HEK293 (cell line): ENCODE measurements around the gene PER1.

ENCODE experiments used
- IKZF3 ChIP-seq: fragments of 450-650 bp; IDR thresholded peaks from 2 replicates; pipeline ENCODE4 v1.5.0; 2018; ENCODE audit warnings: missing biosample characterization, mild to moderate bottlenecking, missing genetic modification characterization, moderate library complexity
- SETDB1 ChIP-seq: IDR thresholded peaks from one replicate; pipeline ENCODE4 v1.6.1; 2017; ENCODE audit warnings: mild to moderate bottlenecking, low read length, moderate library complexity, mixed read lengths; ENCODE audit not compliant: insufficient read length
- SP2 ChIP-seq: fragments of 450-650 bp; formaldehyde crosslinking; IDR thresholded peaks from 2 replicates; pipeline ENCODE4 v1.5.1; 2016; ENCODE audit warnings: missing biosample characterization, missing genetic modification characterization
- YY2 ChIP-seq: fragments of 450-650 bp; formaldehyde crosslinking; IDR thresholded peaks from 2 replicates; pipeline ENCODE4 v1.5.1; 2016; ENCODE audit warnings: missing biosample characterization, missing genetic modification characterization
- ZBTB21 ChIP-seq: fragments of 450-650 bp; formaldehyde crosslinking; IDR thresholded peaks from 2 replicates; pipeline ENCODE4 v1.5.1; 2017; ENCODE audit warnings: missing biosample characterization, missing genetic modification characterization
- ZNF23 ChIP-seq: fragments of 450-650 bp; formaldehyde crosslinking; IDR thresholded peaks from 2 replicates; pipeline ENCODE4 v1.5.1; 2016; ENCODE audit warnings: missing biosample characterization, missing genetic modification characterization, borderline replicate concordance
- ZNF324 ChIP-seq: fragments of 450-650 bp; formaldehyde crosslinking; IDR thresholded peaks from 2 replicates; pipeline ENCODE4 v1.5.1; 2016; ENCODE audit warnings: missing biosample characterization, missing genetic modification characterization
- ZNF398 ChIP-seq: fragments of 450-650 bp; formaldehyde crosslinking; IDR thresholded peaks from 2 replicates; pipeline ENCODE4 v1.5.1; 2017; ENCODE audit warnings: missing biosample characterization, missing genetic modification characterization
- ZNF600 ChIP-seq: fragments of 450-650 bp; formaldehyde crosslinking; IDR thresholded peaks from 2 replicates; pipeline ENCODE4 v1.5.1; 2016; ENCODE audit warnings: missing biosample characterization, missing genetic modification characterization
- ZNF843 ChIP-seq: fragments of 450-650 bp; formaldehyde crosslinking; IDR thresholded peaks from 2 replicates; pipeline ENCODE4 v1.5.1; 2016; ENCODE audit warnings: missing biosample characterization, missing genetic modification characterization
- ZSCAN23 ChIP-seq: fragments of 450-650 bp; formaldehyde crosslinking; IDR thresholded peaks from 2 replicates; pipeline ENCODE4 v1.5.1; 2016; ENCODE audit warnings: missing biosample characterization, missing genetic modification characterization
- TF ChIP-seq, protein P1 (sequence below): fragments of 450-650 bp; formaldehyde crosslinking; IDR thresholded peaks from 2 replicates; pipeline ENCODE4 v1.5.1; 2016; ENCODE audit warnings: missing biosample characterization, missing genetic modification characterization
- TF ChIP-seq, protein P2 (sequence below): fragments of 450-650 bp; formaldehyde crosslinking; IDR thresholded peaks from 2 replicates; pipeline ENCODE4 v1.5.1; 2017; ENCODE audit warnings: missing biosample characterization, missing genetic modification characterization
- TF ChIP-seq, protein P3 (sequence below): fragments of 450-650 bp; formaldehyde crosslinking; IDR thresholded peaks from 2 replicates; pipeline ENCODE4 v1.5.1; 2016; ENCODE audit warnings: missing biosample characterization, missing genetic modification characterization

- TF ChIP-seq ZNF398 (tag by site-specific recombination) (no peak), YY2 (tag by site-specific recombination) (no peak), IKZF3 (tag by site-specific recombination) (peak; percentile 3; the same call in 1 of the 2 replicates), ZNF600 (tag by site-specific recombination) (no peak), ZNF843 (tag by site-specific recombination) (0 out of 2 replicates have a peak, but pooled peaks have one; percentile 14), ZBTB21 (tag by site-specific recombination) (0 out of 2 replicates have a peak, but pooled peaks have one; percentile 45), SP2 (tag by site-specific recombination) (no peak), ZNF23 (tag by site-specific recombination) (no peak), ZNF324 (no peak), SETDB1 (no peak), ZSCAN23 (tag by site-specific recombination) (peak; percentile 7; the same call in 1 of the 2 replicates)
- TF ChIP-seq, protein P1, sequence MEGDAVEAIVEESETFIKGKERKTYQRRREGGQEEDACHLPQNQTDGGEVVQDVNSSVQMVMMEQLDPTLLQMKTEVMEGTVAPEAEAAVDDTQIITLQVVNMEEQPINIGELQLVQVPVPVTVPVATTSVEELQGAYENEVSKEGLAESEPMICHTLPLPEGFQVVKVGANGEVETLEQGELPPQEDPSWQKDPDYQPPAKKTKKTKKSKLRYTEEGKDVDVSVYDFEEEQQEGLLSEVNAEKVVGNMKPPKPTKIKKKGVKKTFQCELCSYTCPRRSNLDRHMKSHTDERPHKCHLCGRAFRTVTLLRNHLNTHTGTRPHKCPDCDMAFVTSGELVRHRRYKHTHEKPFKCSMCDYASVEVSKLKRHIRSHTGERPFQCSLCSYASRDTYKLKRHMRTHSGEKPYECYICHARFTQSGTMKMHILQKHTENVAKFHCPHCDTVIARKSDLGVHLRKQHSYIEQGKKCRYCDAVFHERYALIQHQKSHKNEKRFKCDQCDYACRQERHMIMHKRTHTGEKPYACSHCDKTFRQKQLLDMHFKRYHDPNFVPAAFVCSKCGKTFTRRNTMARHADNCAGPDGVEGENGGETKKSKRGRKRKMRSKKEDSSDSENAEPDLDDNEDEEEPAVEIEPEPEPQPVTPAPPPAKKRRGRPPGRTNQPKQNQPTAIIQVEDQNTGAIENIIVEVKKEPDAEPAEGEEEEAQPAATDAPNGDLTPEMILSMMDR (tag by site-specific recombination): no peak
- TF ChIP-seq, protein P2, sequence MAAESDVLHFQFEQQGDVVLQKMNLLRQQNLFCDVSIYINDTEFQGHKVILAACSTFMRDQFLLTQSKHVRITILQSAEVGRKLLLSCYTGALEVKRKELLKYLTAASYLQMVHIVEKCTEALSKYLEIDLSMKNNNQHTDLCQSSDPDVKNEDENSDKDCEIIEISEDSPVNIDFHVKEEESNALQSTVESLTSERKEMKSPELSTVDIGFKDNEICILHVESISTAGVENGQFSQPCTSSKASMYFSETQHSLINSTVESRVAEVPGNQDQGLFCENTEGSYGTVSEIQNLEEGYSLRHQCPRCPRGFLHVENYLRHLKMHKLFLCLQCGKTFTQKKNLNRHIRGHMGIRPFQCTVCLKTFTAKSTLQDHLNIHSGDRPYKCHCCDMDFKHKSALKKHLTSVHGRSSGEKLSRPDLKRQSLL (tag by site-specific recombination): peak; percentile 47; the same call in 1 of the 2 replicates
- TF ChIP-seq, protein P3, sequence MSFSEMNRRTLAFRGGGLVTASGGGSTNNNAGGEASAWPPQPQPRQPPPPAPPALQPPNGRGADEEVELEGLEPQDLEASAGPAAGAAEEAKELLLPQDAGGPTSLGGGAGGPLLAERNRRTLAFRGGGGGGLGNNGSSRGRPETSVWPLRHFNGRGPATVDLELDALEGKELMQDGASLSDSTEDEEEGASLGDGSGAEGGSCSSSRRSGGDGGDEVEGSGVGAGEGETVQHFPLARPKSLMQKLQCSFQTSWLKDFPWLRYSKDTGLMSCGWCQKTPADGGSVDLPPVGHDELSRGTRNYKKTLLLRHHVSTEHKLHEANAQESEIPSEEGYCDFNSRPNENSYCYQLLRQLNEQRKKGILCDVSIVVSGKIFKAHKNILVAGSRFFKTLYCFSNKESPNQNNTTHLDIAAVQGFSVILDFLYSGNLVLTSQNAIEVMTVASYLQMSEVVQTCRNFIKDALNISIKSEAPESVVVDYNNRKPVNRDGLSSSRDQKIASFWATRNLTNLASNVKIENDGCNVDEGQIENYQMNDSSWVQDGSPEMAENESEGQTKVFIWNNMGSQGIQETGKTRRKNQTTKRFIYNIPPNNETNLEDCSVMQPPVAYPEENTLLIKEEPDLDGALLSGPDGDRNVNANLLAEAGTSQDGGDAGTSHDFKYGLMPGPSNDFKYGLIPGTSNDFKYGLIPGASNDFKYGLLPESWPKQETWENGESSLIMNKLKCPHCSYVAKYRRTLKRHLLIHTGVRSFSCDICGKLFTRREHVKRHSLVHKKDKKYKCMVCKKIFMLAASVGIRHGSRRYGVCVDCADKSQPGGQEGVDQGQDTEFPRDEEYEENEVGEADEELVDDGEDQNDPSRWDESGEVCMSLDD (tag by site-specific recombination): no peak; the same call in 1 of the 2 replicates
Observed at GRCh38 chr17:8125154-8125946, 26.9 kb downstream of the PER1 start.
